DOHH2 (cell line): ENCODE results near the gene KAZALD1.

Experiments
- EZH2phosphoT487 ChIP-seq: fragments of 200-600 bp; sonication (generic); IDR thresholded peaks from 2 replicates; pipeline ENCODE4 v1.6.1; 2017; ENCODE audit warnings: borderline replicate concordance, mild to moderate bottlenecking, antibody characterized with exemption, low read length, moderate library complexity, mixed read lengths
- TF ChIP-seq, protein P1 (sequence below): fragments of 200-600 bp; sonication (generic); IDR thresholded peaks from one replicate; pipeline ENCODE4 v1.5.1; 2014; ENCODE audit warnings: antibody characterized with exemption, mild to moderate bottlenecking, low read depth, low read length; ENCODE audit not compliant: poor library complexity, severe bottlenecking

GRCh38 chr10:101042118-101042517 is 19.7 kb upstream of the KAZALD1 start:
- TF ChIP-seq, protein P1, sequence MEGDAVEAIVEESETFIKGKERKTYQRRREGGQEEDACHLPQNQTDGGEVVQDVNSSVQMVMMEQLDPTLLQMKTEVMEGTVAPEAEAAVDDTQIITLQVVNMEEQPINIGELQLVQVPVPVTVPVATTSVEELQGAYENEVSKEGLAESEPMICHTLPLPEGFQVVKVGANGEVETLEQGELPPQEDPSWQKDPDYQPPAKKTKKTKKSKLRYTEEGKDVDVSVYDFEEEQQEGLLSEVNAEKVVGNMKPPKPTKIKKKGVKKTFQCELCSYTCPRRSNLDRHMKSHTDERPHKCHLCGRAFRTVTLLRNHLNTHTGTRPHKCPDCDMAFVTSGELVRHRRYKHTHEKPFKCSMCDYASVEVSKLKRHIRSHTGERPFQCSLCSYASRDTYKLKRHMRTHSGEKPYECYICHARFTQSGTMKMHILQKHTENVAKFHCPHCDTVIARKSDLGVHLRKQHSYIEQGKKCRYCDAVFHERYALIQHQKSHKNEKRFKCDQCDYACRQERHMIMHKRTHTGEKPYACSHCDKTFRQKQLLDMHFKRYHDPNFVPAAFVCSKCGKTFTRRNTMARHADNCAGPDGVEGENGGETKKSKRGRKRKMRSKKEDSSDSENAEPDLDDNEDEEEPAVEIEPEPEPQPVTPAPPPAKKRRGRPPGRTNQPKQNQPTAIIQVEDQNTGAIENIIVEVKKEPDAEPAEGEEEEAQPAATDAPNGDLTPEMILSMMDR: no peak
- TF ChIP-seq EZH2phosphoT487: no peak
